ENCODE data around the gene PPFIA3.
"Not testable (repeated sequence)": the region's sequence is repeated elsewhere in the genome, so short reads cannot be mapped to it uniquely, and the experiment has no call there.

The PPFIA3 gene

GRCh38 chr19:49150106-49150943, 31.0 kb downstream of the PPFIA3 start:
- no peak for ATAC-seq

- no peak for ATAC-seq
Measured at GRCh38 chr19:49150944-49151243, 31.6 kb downstream of the PPFIA3 start.

- ATAC-seq, result peak in 1 of 2 donors; percentile 21
Measured at GRCh38 chr19:49151267-49152118, 32.1 kb downstream of the PPFIA3 start.

- ATAC-seq, result no peak
Measured at GRCh38 chr19:49152119-49152550, 32.8 kb downstream of the PPFIA3 start.

GRCh38 chr19:49153167-49153809, 33.9 kb downstream of the PPFIA3 start:
- ATAC-seq, result no peak

GRCh38 chr19:49154279-49154678, 34.9 kb downstream of the PPFIA3 start:
- ATAC-seq, result no peak

GRCh38 chr19:49155005-49155819, 35.9 kb downstream of the PPFIA3 start, which contains the start of gene HRC:
TSS of gene HRC (minus strand) at chr19:49155396. CDS start at chr19:49155237, 159 bp downstream.
- ATAC-seq, result no peak

- no peak for ATAC-seq
Measured at GRCh38 chr19:49155820-49156346, 36.5 kb downstream of the PPFIA3 start.

GRCh38 chr19:49157445-49158224, 38.3 kb downstream of the PPFIA3 start, which contains the start of gene TRPM4:
TSS of gene TRPM4 (plus strand) at chr19:49157792. CDS start at chr19:49157867, 75 bp downstream.
- ATAC-seq, result peak in 1 of 2 donors; percentile 46

- no peak for ATAC-seq
Measured at GRCh38 chr19:49160450-49161189, 41.3 kb downstream of the PPFIA3 start.

- no peak for ATAC-seq
Measured at GRCh38 chr19:49161987-49162386, 42.6 kb downstream of the PPFIA3 start.

- ATAC-seq, result no peak
Measured at GRCh38 chr19:49165111-49165750, 45.9 kb downstream of the PPFIA3 start.

GRCh38 chr19:49165865-49166301, 46.5 kb downstream of the PPFIA3 start:
- no peak for ATAC-seq

GRCh38 chr19:49167857-49168409, 48.6 kb downstream of the PPFIA3 start:
- ATAC-seq, result no peak

GRCh38 chr19:49168421-49168820, 49.1 kb downstream of the PPFIA3 start:
- no peak for ATAC-seq

GRCh38 chr19:49173198-49173597, 53.9 kb downstream of the PPFIA3 start:
- ATAC-seq, result no peak

- no peak for ATAC-seq
Measured at GRCh38 chr19:49180659-49181058, 61.3 kb downstream of the PPFIA3 start.

- not testable (repeated sequence) for ATAC-seq
Measured at GRCh38 chr19:49182010-49182847, 62.9 kb downstream of the PPFIA3 start.

Measured in activated CD4-positive, CD25-positive, alpha-beta regulatory T cell treated with anti-CD3 and anti-CD28 coated beads, Interleukin-2, amount 50 U/mL, for 24 hours (primary cell).